ENCODE results near the gene GALNT16. TPM values are rescaled to one million over a fixed set of nuclear protein-coding genes. Genes with fewer than 3 reads are reported as not detected.

Gene GALNT16
- polyA plus RNA-seq, 1 donor, result 24.1 TPM

GRCh38 chr14:69335371-69335771 lies 75.4 kb downstream of the GALNT16 start:
- no peak for DNase-seq (ENCODE audit: low read depth)

- DNase-seq (ENCODE audit: low read depth), result no peak
Measured at GRCh38 chr14:69337984-69338383, 78.0 kb downstream of the GALNT16 start.

GRCh38 chr14:69339426-69339825 lies 79.5 kb downstream of the GALNT16 start:
- DNase-seq (ENCODE audit: low read depth), result no peak

GRCh38 chr14:69342928-69343525 lies 83.1 kb downstream of the GALNT16 start:
- DNase-seq (ENCODE audit: low read depth), result no peak

GRCh38 chr14:69344171-69344570 lies 84.2 kb downstream of the GALNT16 start:
- DNase-seq (ENCODE audit: low read depth), result no peak

- no peak for DNase-seq (ENCODE audit: low read depth)
Measured at GRCh38 chr14:69345402-69345801, 85.4 kb downstream of the GALNT16 start.

GRCh38 chr14:69346710-69347109 lies 86.8 kb downstream of the GALNT16 start:
- DNase-seq (ENCODE audit: low read depth), result no peak

GRCh38 chr14:69349091-69349777 lies 89.3 kb downstream of the GALNT16 start:
- DNase-seq (ENCODE audit: low read depth), result no peak

GRCh38 chr14:69350892-69351291 lies 90.9 kb downstream of the GALNT16 start:
- no peak for DNase-seq (ENCODE audit: low read depth)

- DNase-seq (ENCODE audit: low read depth), result no peak
Measured at GRCh38 chr14:69351385-69351784, 91.4 kb downstream of the GALNT16 start.

GRCh38 chr14:69351911-69352310 lies 92.0 kb downstream of the GALNT16 start:
- no peak for DNase-seq (ENCODE audit: low read depth)

GRCh38 chr14:69353168-69353567 lies 93.2 kb downstream of the GALNT16 start:
- no peak for DNase-seq (ENCODE audit: low read depth)

GRCh38 chr14:69354383-69355153 lies 94.6 kb downstream of the GALNT16 start:
- DNase-seq (ENCODE audit: low read depth), result no peak

GRCh38 chr14:69355154-69355597 lies 95.2 kb downstream of the GALNT16 start:
- no peak for DNase-seq (ENCODE audit: low read depth)

GRCh38 chr14:69355607-69356281 lies 95.8 kb downstream of the GALNT16 start:
- no peak for DNase-seq (ENCODE audit: low read depth)

GRCh38 chr14:69356903-69357543 lies 97.1 kb downstream of the GALNT16 start:
- DNase-seq (ENCODE audit: low read depth), result no peak

GRCh38 chr14:69357544-69358200 lies 97.7 kb downstream of the GALNT16 start:
- DNase-seq (ENCODE audit: low read depth), result no peak

GRCh38 chr14:69358233-69358963 lies 98.4 kb downstream of the GALNT16 start:
- no peak for DNase-seq (ENCODE audit: low read depth)

- no peak for DNase-seq (ENCODE audit: low read depth)
Measured at GRCh38 chr14:69358966-69359365, 99.0 kb downstream of the GALNT16 start.

- no peak for DNase-seq (ENCODE audit: low read depth)
Measured at GRCh38 chr14:69360438-69361108, 100.6 kb downstream of the GALNT16 start.
